ENCODE results near the gene NAA40.

Gene NAA40

DNA sequence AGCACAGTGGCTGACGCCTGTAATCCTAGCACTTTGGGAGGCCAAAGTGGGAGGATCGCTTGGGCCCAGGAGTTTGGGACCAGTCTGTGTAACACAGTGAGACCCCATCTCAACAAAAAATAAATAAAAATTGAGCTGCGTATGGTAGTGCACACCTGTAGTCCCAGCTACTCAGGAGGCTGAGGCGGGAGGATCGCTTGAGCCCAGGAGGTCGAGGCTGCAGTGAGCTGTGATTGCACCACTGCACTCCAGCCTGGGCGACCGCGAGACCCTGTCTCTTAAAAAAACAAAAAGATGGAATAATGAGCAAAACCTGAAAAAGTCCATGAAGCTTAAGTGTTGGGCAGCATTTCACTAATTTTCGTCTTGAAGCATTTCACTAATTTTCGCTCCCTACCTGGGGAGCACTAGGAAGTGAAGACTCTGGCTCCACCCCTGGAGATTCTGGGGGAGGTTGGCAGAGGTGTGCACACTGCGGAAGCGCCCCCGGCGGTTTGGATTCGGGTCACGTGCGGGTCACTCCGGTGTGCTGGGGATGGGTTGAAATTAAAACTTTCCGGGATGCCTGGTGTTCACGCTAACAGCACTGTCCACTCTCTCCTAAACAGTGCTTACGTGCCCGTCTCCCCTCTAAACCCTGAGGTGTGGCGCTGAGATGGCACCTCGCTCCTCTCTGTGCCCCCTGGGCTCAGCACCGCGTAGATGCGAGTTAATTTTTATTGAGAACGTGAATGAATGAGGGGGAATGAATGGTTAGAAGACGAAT, 906 bp upstream of the NAA40 start (continued):
- TF ChIP-seq, protein P1, sequence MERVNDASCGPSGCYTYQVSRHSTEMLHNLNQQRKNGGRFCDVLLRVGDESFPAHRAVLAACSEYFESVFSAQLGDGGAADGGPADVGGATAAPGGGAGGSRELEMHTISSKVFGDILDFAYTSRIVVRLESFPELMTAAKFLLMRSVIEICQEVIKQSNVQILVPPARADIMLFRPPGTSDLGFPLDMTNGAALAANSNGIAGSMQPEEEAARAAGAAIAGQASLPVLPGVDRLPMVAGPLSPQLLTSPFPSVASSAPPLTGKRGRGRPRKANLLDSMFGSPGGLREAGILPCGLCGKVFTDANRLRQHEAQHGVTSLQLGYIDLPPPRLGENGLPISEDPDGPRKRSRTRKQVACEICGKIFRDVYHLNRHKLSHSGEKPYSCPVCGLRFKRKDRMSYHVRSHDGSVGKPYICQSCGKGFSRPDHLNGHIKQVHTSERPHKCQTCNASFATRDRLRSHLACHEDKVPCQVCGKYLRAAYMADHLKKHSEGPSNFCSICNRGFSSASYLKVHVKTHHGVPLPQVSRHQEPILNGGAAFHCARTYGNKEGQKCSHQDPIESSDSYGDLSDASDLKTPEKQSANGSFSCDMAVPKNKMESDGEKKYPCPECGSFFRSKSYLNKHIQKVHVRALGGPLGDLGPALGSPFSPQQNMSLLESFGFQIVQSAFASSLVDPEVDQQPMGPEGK (CRISPR knock-in tag; IDR thresholded peaks at IDR 0.05; ENCODE audit: borderline replicate concordance) = no peak
- TF ChIP-seq ZC3H10 (CRISPR knock-in tag; IDR thresholded peaks at IDR 0.05) (no peak), ZNF565 (CRISPR knock-in tag; conservative IDR thresholded peaks at IDR 0.05; ENCODE audit: low read depth) (no peak)

DNA sequence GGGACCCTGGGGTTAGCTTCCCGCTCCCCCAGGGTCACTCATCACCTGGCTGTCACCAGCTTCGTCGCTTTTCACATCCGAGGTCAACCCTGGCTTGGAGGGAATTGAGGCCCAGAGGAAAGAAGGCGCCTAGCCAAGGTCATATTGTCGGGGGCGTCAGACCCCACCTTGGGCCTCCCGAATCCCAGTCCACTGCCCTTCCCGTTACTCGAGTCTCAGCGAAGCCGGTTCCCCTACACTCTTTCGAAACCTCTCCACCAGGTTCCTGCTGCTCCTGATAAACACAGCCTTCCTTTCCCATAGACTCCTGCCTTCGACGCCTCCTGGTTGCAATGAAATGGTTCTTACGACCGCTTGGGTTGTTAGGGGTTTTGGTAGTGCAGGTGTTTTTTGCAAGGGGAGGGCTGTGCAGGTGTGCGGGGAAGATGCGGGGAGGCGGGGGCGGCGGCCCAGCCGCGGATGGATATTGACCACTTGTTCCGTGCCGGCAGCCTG, 642 bp downstream of the NAA40 start:
- peak; percentile 11; the same call in 2 of the 3 replicates for ATAC-seq
- TF ChIP-seq, protein P2, sequence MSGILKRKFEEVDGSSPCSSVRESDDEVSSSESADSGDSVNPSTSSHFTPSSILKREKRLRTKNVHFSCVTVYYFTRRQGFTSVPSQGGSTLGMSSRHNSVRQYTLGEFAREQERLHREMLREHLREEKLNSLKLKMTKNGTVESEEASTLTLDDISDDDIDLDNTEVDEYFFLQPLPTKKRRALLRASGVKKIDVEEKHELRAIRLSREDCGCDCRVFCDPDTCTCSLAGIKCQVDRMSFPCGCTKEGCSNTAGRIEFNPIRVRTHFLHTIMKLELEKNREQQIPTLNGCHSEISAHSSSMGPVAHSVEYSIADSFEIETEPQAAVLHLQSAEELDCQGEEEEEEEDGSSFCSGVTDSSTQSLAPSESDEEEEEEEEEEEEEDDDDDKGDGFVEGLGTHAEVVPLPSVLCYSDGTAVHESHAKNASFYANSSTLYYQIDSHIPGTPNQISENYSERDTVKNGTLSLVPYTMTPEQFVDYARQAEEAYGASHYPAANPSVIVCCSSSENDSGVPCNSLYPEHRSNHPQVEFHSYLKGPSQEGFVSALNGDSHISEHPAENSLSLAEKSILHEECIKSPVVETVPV (CRISPR knock-in tag; IDR thresholded peaks at IDR 0.05) = no peak
- TF ChIP-seq ESRRG (CRISPR knock-in tag; IDR thresholded peaks at IDR 0.05) (no peak), RARB (CRISPR knock-in tag; IDR thresholded peaks at IDR 0.05) (no peak), TOX (CRISPR knock-in tag; IDR thresholded peaks at IDR 0.05; ENCODE audit: borderline replicate concordance) (no peak), ARNTL (CRISPR knock-in tag; IDR thresholded peaks at IDR 0.05; ENCODE audit: borderline replicate concordance, low read depth) (no peak), SNAI2 (CRISPR knock-in tag; IDR thresholded peaks at IDR 0.05) (no peak), PPARA (CRISPR knock-in tag; IDR thresholded peaks at IDR 0.05; ENCODE audit: borderline replicate concordance) (no peak), BACH2 (CRISPR knock-in tag; IDR thresholded peaks at IDR 0.05; ENCODE audit: borderline replicate concordance) (no peak), CSDC2 (CRISPR knock-in tag; IDR thresholded peaks at IDR 0.05) (no peak), ZNF70 (CRISPR knock-in tag; IDR thresholded peaks at IDR 0.05) (no peak), ZFP30 (CRISPR knock-in tag; IDR thresholded peaks at IDR 0.05) (no peak), GLIS3 (CRISPR knock-in tag; IDR thresholded peaks at IDR 0.05) (no peak), ISL1 (CRISPR knock-in tag; IDR thresholded peaks at IDR 0.05) (no peak), ZC3H10 (CRISPR knock-in tag; IDR thresholded peaks at IDR 0.05) (no peak), OSR1 (CRISPR knock-in tag; IDR thresholded peaks at IDR 0.05) (no peak), ZNF565 (CRISPR knock-in tag; conservative IDR thresholded peaks at IDR 0.05; ENCODE audit: low read depth) (no peak)
- TF ChIP-seq, protein P3, sequence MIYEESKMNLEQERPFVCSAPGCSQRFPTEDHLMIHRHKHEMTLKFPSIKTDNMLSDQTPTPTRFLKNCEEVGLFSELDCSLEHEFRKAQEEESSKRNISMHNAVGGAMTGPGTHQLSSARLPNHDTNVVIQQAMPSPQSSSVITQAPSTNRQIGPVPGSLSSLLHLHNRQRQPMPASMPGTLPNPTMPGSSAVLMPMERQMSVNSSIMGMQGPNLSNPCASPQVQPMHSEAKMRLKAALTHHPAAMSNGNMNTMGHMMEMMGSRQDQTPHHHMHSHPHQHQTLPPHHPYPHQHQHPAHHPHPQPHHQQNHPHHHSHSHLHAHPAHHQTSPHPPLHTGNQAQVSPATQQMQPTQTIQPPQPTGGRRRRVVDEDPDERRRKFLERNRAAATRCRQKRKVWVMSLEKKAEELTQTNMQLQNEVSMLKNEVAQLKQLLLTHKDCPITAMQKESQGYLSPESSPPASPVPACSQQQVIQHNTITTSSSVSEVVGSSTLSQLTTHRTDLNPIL (CRISPR knock-in tag; IDR thresholded peaks at IDR 0.05; ENCODE audit: low read depth) = no peak
- TF ChIP-seq, protein P1 (CRISPR knock-in tag; IDR thresholded peaks at IDR 0.05; ENCODE audit: borderline replicate concordance) = no peak
- TF ChIP-seq, protein P4, sequence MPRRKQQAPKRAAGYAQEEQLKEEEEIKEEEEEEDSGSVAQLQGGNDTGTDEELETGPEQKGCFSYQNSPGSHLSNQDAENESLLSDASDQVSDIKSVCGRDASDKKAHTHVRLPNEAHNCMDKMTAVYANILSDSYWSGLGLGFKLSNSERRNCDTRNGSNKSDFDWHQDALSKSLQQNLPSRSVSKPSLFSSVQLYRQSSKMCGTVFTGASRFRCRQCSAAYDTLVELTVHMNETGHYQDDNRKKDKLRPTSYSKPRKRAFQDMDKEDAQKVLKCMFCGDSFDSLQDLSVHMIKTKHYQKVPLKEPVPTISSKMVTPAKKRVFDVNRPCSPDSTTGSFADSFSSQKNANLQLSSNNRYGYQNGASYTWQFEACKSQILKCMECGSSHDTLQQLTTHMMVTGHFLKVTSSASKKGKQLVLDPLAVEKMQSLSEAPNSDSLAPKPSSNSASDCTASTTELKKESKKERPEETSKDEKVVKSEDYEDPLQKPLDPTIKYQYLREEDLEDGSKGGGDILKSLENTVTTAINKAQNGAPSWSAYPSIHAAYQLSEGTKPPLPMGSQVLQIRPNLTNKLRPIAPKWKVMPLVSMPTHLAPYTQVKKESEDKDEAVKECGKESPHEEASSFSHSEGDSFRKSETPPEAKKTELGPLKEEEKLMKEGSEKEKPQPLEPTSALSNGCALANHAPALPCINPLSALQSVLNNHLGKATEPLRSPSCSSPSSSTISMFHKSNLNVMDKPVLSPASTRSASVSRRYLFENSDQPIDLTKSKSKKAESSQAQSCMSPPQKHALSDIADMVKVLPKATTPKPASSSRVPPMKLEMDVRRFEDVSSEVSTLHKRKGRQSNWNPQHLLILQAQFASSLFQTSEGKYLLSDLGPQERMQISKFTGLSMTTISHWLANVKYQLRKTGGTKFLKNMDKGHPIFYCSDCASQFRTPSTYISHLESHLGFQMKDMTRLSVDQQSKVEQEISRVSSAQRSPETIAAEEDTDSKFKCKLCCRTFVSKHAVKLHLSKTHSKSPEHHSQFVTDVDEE (CRISPR knock-in tag; IDR thresholded peaks at IDR 0.05) = no peak
- TF ChIP-seq, protein P5, sequence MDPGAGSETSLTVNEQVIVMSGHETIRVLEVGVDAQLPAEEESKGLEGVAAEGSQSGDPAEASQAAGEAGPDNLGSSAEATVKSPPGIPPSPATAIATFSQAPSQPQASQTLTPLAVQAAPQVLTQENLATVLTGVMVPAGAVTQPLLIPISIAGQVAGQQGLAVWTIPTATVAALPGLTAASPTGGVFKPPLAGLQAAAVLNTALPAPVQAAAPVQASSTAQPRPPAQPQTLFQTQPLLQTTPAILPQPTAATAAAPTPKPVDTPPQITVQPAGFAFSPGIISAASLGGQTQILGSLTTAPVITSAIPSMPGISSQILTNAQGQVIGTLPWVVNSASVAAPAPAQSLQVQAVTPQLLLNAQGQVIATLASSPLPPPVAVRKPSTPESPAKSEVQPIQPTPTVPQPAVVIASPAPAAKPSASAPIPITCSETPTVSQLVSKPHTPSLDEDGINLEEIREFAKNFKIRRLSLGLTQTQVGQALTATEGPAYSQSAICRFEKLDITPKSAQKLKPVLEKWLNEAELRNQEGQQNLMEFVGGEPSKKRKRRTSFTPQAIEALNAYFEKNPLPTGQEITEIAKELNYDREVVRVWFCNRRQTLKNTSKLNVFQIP (CRISPR knock-in tag; IDR thresholded peaks at IDR 0.05; ENCODE audit: borderline replicate concordance, low read depth) = no peak

All from SK-N-SH treated with all-trans-retinoic acid at 6 μM for 48 hours (cell line).